Stimulated activated CD8-positive, alpha-beta memory T cell treated with anti-CD3 and anti-CD28 coated beads, Interleukin-7, amount 100 ng/mL, for 1 hour (primary cell): Measurements from ENCODE around the gene DPP7.
"Not testable (repeated sequence)": the region's sequence is repeated elsewhere in the genome, so short reads cannot be mapped to it uniquely, and the experiment has no call there.

Source experiments
- DNase-seq, 2 donors: peaks; one replicate each; pipeline ENCODE4 v3.0.0-alpha.2; 2020; ENCODE audit warnings: low read depth in 2 of 2

Gene DPP7

GRCh38 chr9:137129456-137130175 is 15.1 kb upstream of the DPP7 start:
- peak; percentile 75 for DNase-seq

GRCh38 chr9:137128862-137129455 is 14.4 kb upstream of the DPP7 start:
- DNase-seq: no peak

GRCh38 chr9:137128158-137128861 is 13.8 kb upstream of the DPP7 start:
- DNase-seq: no peak

DNA sequence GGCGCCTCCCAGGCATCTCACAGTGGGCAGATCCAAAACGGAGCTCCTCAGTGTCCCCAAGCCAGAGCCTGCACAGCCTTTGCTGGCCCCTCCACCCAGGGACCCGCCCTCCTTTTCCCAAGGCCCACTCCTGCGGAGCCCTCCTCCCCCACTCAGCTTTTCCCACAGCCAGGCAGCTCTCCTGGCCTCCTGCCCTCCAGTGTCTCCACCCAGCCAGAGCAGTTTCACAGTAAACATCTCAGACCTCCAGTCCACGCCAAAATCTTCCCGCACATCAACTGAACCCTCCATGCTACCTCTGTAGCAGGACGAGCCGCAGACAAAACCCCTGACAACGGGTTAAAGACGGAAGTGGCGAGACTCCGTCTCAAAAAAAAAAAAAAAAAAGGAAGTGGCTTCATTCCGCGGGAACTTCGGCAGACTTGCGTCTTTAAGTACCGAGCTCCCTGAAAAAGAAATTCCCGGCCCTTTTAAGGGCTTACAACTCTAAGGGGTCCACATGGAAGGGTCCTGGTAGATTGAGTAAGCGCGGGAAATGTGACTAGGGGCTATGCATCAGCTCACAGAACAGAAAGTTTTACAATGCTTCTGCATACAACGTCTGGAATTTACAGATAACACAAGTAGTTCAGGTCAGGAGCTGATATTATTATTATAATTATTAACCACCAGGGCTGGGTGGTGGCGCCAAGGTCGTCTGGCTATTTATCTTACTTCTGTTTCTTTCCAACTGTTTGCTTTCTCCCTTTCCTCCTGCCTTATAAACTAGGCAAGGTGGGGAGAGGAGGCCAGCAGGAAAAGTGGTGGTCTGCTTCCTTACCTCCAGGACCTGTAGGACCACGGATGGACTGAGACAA is 13.0 kb upstream of the DPP7 start:
- no peak for DNase-seq

DNA sequence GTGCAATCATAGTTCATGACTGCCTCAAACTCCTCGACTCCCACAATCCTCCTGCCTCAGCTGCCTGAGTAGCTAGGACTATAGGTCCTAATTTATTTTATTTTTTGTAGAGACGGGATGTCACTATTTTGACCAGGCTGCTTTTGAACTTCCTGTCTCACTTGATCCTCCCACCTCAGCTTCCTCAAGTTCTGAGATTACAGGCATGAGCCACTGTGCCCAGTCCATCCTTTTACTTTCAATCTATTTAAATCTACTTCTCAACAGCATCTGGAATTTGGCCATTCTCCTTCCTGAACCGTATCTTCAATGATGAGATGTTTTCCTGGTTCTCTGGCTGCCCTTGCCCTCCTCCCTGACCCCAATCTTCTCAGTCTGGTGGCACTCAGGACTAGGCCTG is 12.3 kb upstream of the DPP7 start:
- no peak for DNase-seq

DNA sequence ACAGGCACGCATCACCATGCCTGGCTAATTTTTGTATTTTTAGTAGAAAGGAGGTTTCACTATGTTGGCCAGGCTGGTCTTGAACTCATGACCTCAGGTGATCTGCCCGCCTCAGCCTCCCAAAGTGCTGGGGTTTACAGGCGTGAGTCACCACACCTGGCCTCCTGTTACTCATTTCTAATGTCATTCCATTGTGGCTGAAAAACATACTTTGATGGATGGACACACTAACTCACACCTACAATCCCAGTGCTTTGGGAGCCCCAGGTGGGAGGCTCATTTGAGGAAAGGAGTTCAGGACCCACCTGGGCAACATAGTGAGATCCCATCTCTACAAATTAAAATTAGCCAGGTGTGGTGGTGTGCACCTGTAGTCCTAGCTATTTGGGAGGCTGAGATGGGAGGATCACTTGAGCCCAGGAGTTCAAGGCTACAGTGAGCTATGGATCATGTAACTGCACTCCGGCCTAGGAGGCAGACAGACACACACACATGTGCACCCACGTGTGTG is 9.5 kb upstream of the DPP7 start:
- not testable (repeated sequence) for DNase-seq

- no peak for DNase-seq
Observed at GRCh38 chr9:137123468-137123837, 8.9 kb upstream of the DPP7 start.

DNA sequence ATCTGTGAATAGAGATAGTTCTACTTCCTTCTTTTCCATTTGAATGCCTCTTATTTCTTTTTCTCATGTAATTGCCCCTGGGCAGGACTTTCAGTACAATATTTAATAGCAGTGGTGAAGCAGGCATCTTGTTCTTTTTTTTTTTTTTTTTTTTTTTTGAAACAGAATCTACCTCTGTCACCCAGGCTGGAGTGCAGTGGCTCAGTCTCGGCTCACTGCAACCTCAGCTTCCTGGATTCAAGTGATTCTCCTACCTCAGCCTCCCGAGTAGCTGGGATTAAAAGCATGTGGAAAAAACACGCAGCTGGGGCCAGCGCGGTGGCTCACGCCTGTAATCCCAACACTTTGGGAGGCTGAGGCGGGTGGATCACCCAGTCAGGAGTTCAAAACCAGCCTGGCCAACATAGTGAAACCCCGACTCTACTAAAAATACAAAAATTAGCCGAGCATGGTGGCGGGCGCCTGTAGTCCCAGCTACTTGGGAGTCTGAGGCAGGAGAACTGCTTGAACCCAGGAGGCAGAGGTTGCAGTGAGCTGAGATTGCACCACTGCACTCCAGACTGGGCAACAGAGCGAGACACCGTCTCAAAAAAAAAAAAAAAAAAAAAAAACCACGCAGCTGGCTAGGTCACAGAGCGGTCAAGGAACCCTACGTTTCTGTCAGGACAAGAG is 8.4 kb upstream of the DPP7 start:
- DNase-seq: not testable (repeated sequence)

DNA sequence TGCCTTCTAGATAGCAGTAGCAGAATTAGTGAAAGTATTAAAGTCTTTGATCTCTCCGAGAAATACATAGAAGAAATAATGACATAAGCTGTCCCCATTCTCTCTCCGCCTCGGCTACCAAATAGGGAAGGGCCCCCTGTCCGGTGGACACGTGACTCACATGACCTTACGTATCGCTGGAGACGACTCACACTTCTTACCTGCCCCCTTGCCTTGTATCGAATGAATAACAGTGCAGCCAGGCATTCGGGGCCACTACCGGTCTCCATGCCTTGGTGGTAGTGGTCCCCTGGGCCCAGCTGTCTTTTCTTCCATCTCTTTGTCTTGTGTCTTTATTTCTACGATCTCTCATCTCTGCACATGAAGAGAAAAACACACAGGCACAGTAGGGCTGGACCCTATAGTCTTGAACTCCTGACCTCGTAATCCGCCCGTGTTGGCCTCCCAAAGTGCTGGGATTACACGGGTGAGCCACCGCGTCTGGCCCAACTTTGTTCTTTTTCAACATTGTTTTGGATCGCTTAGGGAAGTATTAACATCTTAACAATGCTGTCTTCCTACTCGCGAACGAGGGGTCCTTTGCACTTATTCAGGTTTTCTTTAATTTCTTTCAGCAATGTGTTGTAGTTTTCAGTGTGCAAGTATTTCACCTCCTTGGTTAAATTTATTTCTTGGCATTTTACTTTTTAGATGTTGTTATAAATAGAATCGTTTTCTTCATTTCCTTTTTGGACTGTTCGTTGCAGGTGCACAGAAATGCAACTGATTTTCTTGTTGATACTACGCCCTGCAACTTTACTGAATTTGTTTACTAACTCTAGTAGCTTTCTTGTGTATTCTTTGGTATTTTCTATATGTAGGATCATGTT is 7.6 kb upstream of the DPP7 start:
- DNase-seq: not testable (repeated sequence)

- not testable (repeated sequence) for DNase-seq
Observed at GRCh38 chr9:137118092-137118603, 3.6 kb upstream of the DPP7 start.

- no peak for DNase-seq
Observed at GRCh38 chr9:137117269-137117731, 2.8 kb upstream of the DPP7 start.

DNA sequence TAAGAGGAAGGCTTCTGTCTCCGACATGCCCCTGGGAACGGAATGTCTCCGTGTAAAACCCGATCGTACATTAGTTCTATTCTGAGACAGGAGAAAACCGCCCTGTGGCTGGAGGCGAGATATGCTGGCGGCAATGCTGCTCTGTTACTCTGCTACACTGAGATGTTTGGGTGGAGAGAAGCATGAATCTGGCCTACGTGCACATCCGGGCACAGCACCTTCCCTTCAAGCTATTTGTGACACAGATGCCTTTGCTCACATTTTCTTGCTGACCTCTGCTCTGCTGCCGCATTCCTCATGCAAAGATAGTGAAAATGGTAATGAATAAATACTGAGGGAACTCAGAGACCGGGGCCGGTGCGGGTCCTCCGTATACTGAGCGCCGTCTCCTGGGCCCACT is 2.2 kb upstream of the DPP7 start:
- DNase-seq: no peak

DNA sequence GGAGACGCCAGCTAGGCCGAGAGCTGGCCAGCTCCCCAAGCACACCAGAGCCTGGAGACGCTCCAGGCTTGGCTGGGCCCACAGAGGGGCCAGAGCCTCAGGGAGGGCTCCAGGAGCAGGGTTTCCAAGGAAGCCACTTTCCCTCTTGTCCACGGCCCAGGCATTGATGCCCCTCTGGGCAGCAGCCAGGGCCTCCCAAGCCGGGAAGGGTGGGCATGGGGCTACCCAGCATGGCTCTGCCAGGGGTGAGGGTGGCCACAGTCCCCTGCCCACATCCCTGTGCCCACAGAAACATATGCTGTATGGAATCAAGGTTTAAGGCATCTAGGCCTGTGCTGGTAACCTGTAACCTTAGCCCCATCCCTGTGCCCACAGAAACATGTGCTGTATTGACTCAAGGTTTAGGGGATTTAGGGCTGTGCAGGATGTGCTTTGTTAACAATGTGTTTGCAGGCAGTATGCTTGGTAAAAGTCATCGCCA is 1.5 kb upstream of the DPP7 start:
- DNase-seq: no peak

- DNase-seq: no peak
Observed at GRCh38 chr9:137115394-137116026, 977 bp upstream of the DPP7 start.

DNA sequence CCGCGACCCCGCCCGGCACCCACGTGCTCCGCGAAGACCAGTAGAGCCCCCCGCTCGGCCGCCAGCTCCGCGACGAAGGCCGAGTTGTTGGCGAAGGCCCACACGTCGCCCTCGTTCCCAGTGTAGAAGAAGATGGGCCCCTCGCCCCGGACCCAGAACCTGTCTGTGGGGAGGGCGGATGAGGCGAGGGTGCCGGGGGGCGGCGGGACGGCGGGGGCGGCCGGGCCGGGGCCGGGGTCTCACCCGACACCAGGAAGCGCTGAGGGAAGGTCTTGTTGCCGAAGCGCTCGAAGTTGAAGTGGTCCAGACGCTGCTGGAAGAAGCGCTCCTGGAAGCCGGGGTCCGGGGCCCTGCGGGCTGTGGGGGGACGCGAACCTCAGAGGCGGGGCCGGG is 317 bp downstream of the DPP7 start:
- DNase-seq: no peak

DNA sequence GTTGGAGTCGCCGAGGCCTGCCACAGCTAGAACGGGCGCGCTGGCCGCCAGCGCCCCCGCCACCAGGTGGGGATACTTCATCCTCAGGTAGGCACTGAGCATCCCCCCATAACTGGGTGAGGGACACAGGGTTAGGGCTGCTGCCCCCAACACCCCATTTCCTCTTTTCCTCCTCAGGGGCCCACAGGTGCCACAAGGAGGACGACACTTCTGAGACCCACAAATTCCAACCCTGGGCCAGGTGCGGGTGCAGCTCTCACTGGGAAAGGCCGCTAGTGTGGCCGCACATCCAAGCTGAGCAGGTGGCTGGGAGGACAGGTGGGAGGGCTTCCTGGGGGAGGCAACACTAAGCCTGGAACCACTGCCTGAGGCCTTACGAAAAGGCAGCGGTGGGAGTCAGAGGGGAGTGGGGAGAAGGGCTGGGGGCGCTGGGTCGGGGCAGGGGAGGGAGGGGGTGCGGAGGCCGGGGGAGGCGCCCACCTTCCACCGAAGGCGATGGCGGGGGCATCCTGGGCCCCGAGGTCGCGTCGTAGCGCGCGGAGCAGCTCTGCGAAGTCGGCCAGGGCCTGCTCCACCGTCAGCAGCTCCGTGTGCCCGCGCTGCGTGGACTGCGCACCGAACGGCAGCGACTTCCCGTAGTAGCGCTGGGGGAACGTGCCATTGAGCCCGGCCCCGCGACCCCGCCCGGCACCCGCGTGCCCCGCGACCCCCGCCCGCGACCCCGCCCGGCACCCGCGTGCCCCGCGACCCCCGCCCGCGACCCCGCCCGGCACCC is 961 bp downstream of the DPP7 start:
- DNase-seq: no peak

DNA sequence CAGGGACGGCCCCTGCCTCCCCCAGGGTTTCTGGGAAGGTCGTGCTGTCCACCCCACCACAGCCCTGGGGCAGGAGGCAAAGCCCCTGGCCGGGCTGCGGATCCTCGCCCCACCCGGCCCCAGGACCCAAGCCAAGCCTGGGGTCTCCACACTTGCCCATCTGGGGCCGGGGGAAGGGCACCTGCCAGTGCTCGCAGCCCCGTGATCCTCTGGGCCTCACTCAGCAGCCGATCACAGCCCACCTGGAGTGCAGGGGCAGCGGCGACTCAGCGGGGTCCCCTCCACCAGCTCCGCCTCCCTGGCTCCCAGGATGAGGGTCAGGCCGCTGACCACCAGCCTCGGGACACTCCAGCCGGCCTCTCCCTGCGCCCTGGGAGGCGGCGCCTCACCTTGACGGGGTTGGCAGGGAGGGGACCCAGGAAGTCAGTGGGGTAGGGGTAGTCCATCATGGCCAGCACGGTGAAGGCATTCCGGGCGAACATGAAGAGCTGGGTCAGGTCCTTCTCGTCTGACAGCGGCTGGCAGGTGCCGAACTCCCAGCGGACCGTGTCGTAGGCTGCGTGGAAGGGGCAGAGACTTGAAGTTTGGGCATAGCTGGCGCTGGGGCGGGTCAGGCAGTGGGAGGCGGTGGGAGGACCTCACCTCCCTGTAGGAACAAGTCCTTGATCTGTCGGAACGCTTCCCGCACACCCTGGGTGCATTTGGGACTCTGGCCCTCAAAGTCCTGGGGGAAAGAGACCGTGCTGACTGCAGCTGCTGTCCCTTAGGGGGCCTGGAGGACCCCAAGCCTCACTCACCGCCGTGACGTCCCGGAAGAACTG is 1.8 kb downstream of the DPP7 start:
- DNase-seq: no peak
